Osteocyte (in vitro differentiated cells): ENCODE measurements around the gene EFCAB12. TPM values are rescaled to one million over a fixed set of nuclear protein-coding genes. Genes with fewer than 3 reads are reported as not detected.
"Not testable (repeated sequence)": the region's sequence is repeated elsewhere in the genome, so short reads cannot be mapped to it uniquely, and the experiment has no call there.

Source experiments
- DNase-seq: peaks from one replicate; pipeline ENCODE4 v3.0.0; 2021; ENCODE audit warnings: mixed read lengths; ENCODE audit not compliant: unreplicated experiment; ENCODE audit errors: extremely low spot score
- H3K27ac Mint-ChIP-seq: one replicate; pipeline ENCODE4 v1.8.0; 2021; ENCODE audit warnings: mild to moderate bottlenecking, mixed read lengths; ENCODE audit not compliant: unreplicated experiment
- H3K27me3 Mint-ChIP-seq: one replicate; pipeline ENCODE4 v1.8.0; 2021; ENCODE audit warnings: mixed read lengths; ENCODE audit not compliant: unreplicated experiment
- H3K36me3 Mint-ChIP-seq: one replicate; pipeline ENCODE4 v1.8.0; 2021; ENCODE audit warnings: mixed read lengths; ENCODE audit not compliant: unreplicated experiment
- H3K4me1 Mint-ChIP-seq: one replicate; pipeline ENCODE4 v1.8.0; 2021; ENCODE audit warnings: mixed read lengths; ENCODE audit not compliant: unreplicated experiment
- H3K4me3 Mint-ChIP-seq: one replicate; pipeline ENCODE4 v1.8.0; 2021; ENCODE audit warnings: mild to moderate bottlenecking, moderate library complexity, mixed read lengths; ENCODE audit not compliant: unreplicated experiment
- H3K9me3 Mint-ChIP-seq: one replicate; pipeline ENCODE4 v1.8.0; 2021; ENCODE audit warnings: mixed read lengths; ENCODE audit not compliant: unreplicated experiment
- total RNA-seq: library from RNA; stranded (reverse); gene quantifications from 2 replicates; pipeline ENCODE4 v1.2.1, GENCODE V29; 2021
- TF ChIP-seq, protein P1 (sequence below): fragments of 200-600 bp; sonication (generic); IDR thresholded peaks from 2 replicates; pipeline ENCODE4 v1.5.0; 2021; ENCODE audit warnings: antibody characterized with exemption, mild to moderate bottlenecking, moderate library complexity

The EFCAB12 gene
- total RNA-seq, 1 donor from 2014 or later, result 0.30 TPM

DNA sequence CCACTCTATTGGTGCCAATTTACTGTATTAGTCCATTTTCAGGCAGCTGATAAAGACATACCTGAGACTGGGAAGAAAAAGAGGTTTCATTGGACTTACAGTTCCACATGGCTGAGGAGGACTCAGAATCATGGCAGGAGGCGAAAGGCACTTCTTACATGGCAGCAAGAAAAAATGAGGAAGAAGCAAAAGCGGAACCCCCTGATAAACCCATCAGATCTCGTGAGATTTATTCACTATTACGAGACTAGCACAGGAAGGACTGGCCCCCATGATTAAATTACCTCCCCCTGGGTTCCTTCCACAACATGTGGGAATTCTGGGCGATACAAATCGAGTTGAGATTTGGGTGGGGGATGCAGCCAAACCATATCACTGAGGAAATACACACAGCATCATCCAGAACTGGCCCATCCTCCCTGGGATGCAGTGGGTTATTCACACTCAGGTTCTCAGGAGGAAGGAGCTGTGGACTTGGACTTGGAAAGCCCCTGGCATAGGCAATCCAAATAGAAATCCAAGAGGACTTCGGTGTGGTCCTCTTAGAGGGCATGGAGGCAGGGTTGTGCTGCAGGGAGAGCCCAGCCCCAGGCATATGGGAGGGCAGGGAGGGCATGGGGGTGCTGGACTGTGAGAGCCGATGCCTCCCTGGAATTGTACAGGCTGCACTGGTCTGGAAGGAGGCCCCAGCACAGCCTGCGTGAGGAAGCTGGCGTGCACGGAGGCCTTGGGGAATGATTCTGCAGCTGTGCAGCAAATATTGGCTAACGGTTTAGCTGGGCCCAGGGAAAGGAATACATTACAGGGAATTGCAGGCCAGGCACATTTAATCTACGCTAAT lies 62.9 kb downstream of the EFCAB12 start:
- no peaks in the 10 kb centered on the region for H3K4me1 Mint-ChIP-seq
- TF ChIP-seq, protein P1, sequence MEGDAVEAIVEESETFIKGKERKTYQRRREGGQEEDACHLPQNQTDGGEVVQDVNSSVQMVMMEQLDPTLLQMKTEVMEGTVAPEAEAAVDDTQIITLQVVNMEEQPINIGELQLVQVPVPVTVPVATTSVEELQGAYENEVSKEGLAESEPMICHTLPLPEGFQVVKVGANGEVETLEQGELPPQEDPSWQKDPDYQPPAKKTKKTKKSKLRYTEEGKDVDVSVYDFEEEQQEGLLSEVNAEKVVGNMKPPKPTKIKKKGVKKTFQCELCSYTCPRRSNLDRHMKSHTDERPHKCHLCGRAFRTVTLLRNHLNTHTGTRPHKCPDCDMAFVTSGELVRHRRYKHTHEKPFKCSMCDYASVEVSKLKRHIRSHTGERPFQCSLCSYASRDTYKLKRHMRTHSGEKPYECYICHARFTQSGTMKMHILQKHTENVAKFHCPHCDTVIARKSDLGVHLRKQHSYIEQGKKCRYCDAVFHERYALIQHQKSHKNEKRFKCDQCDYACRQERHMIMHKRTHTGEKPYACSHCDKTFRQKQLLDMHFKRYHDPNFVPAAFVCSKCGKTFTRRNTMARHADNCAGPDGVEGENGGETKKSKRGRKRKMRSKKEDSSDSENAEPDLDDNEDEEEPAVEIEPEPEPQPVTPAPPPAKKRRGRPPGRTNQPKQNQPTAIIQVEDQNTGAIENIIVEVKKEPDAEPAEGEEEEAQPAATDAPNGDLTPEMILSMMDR, result no peak
- H3K36me3 Mint-ChIP-seq, result no peaks in the 10 kb centered on the region
- H3K9me3 Mint-ChIP-seq, result no peaks in the 10 kb centered on the region
- H3K27ac Mint-ChIP-seq, result no peak overlapping the region
- peaks cover 6% of the 10 kb centered on the region for H3K27me3 Mint-ChIP-seq
- no peak overlapping the region for H3K4me3 Mint-ChIP-seq
- no peak for DNase-seq

DNA sequence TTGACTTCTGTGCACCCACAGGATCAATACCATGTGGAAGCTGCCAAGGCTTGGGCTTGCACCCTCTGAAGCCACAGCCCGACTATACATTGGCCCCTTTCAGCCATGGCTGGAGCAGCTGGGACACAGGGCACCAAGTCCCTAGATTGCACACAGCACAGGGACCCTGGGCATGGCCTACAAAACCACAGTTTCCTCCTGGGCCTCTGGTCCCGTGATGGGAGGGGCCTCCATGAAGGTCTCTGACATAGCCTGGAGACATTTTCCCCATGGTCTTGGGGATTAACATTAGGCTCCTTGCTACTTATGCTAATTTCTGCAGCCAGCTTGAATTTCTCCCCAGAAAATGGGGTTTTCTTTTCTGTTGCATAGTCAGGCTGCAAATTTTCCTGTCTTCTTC lies 63.6 kb downstream of the EFCAB12 start:
- not testable (repeated sequence) for H3K27me3 Mint-ChIP-seq, H3K36me3 Mint-ChIP-seq, H3K9me3 Mint-ChIP-seq, H3K4me3 Mint-ChIP-seq, DNase-seq, H3K4me1 Mint-ChIP-seq, H3K27ac Mint-ChIP-seq

DNA sequence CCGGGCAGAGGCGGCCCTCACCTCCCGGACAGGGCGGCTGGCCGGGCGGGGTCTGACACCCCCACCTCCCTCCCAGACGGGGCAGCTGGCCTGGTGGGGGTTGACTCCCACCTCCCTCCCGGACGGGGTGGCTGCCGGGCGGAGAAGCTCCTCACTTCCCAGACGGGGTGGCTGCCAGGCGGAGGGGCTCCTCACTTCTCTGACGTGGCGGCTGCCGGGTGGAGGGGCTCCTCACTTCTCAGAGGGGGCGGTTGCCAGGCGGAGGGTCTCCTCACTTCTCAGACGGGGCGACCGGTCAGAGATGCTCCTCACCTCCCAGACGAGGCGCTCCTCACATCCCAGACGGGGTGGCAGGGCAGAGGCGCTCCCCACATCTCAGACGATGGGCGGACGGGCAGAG lies 65.1 kb downstream of the EFCAB12 start:
- not testable (repeated sequence) for H3K36me3 Mint-ChIP-seq, H3K4me1 Mint-ChIP-seq, DNase-seq, H3K4me3 Mint-ChIP-seq, H3K27ac Mint-ChIP-seq, H3K27me3 Mint-ChIP-seq, H3K9me3 Mint-ChIP-seq

DNA sequence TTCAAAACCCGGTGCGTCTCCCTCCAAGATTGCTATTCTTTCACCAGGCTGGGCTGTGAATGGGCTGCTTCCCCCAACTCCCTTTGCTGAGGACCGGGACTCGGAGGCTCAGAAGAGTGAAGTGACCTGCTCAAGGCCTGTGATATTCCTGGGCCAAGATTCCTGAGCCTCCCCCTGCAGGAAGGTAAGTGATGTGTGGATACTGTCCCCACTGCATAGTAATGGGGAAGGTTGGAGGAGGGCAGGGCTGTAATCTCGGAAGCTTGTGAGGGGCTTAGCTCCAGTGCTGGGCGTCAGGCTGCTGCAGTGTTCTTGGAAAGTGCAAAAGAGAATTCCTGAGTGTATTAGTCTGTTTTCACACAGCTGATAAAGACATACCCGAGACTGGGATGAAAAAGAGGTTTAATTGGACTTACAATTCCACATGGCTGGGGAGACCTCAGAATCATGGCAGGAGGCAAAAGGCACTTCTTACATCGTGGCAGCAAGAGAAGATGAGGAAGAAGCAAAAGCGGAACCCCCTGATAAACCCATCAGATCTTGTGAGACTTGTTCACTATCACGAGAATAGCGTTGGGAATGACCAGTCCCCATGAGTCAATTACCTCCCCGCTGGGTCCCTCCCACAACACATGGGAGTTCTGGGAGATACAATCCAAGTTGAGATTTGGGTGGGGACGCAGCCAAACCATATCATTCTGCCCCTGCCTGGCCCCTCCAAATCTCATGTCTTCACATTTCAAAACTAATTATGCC lies 67.6 kb downstream of the EFCAB12 start:
- TF ChIP-seq, protein P1, result no peak
- no peak overlapping the region for H3K27ac Mint-ChIP-seq
- no peaks in the 10 kb centered on the region for H3K9me3 Mint-ChIP-seq
- H3K4me3 Mint-ChIP-seq, result no peak overlapping the region
- H3K27me3 Mint-ChIP-seq, result no peaks in the 10 kb centered on the region
- no peak for DNase-seq
- no peaks in the 10 kb centered on the region for H3K36me3 Mint-ChIP-seq
- H3K4me1 Mint-ChIP-seq, result peaks cover 3% of the 10 kb centered on the region

DNA sequence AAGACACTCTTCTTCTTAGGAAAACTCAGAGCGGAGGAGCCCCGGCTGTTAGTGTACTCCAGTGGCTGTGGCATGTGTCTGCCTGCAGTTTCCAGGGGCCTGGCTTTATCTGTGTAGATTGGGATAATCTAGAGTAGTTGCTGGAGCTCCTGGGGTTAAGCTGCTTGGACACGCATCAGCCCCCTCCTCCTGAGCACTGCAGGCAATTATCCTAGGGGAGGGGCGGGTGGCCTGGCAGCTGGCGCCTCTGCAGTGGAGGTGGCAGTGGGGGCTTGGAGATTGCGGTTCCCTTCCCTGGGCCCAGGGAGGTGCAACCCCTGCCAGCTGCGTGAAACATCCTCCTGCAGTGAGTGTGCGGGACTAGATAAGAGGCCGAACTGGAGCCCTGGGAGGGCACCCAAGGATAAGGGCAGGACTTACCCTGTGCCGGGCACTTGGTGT lies 68.2 kb downstream of the EFCAB12 start:
- H3K4me3 Mint-ChIP-seq, result no peak overlapping the region
- no peak for DNase-seq
- H3K27me3 Mint-ChIP-seq, result no peaks in the 10 kb centered on the region
- no peaks in the 10 kb centered on the region for H3K36me3 Mint-ChIP-seq
- peaks cover 3% of the 10 kb centered on the region for H3K4me1 Mint-ChIP-seq
- no peak overlapping the region for H3K27ac Mint-ChIP-seq
- TF ChIP-seq, protein P1, result no peak
- no peaks in the 10 kb centered on the region for H3K9me3 Mint-ChIP-seq
